Thymus (tissue), 11 donors: ENCODE measurements around the gene RANGAP1. TPM values are rescaled to one million over a fixed set of nuclear protein-coding genes. Genes with fewer than 3 reads are reported as not detected.
A peak's percentile ranks its signal among the peaks of the same experiment; 100 is the strongest.
"Not testable (repeated sequence)": the region's sequence is repeated elsewhere in the genome, so short reads cannot be mapped to it uniquely, and the experiment has no call there.

Experiments
- DNase-seq, 9 donors: peaks; one replicate each; pipeline ENCODE4 v3.0.0-alpha.2; 2013; ENCODE audit warnings: low spot score in 9 of 9, low read depth in 6 of 9, missing footprints in 1 of 9
- H3K27ac ChIP-seq, 2 donors: one replicate each; pipeline ENCODE4 v1.5.1; 2013; ENCODE audit warnings: control low read depth in 1 of 2, low read depth in 1 of 2, low read length in 1 of 2, mild to moderate bottlenecking in 1 of 2, moderate library complexity in 1 of 2
- H3K27me3 ChIP-seq, 2 donors: one replicate each; pipeline ENCODE4 v1.5.1; 2013; ENCODE audit warnings: low read length in 1 of 2; ENCODE audit not compliant: control insufficient read depth in 2 of 2, insufficient read depth in 1 of 2
- H3K36me3 ChIP-seq, 2 donors: one replicate each; pipeline ENCODE4 v1.5.1; 2013; ENCODE audit warnings: low read length in 1 of 2, mild to moderate bottlenecking in 1 of 2, moderate library complexity in 1 of 2; ENCODE audit not compliant: control insufficient read depth in 2 of 2, insufficient read depth in 2 of 2
- H3K4me1 ChIP-seq, 2 donors: one replicate each; pipeline ENCODE4 v1.5.1; 2013; ENCODE audit warnings: low read length in 2 of 2; ENCODE audit not compliant: control insufficient read depth in 2 of 2, insufficient read depth in 2 of 2
- H3K4me3 ChIP-seq, 2 donors: one replicate each; pipeline ENCODE4 v1.5.1; 2013; ENCODE audit warnings: low read length in 2 of 2, control low read depth in 1 of 2, mild to moderate bottlenecking in 1 of 2
- H3K9me3 ChIP-seq, 2 donors: one replicate each; pipeline ENCODE4 v1.5.1; 2013; ENCODE audit warnings: low read length in 1 of 2, mild to moderate bottlenecking in 1 of 2; ENCODE audit not compliant: control insufficient read depth in 2 of 2, insufficient read depth in 1 of 2
- WGBS: extraction: QIAGEN DNeasy Blood & Tissue Kit; methylation state at CpG from one replicate; pipeline ENCODE4 v1.1.7; 2013; 5-methylcytosine and 5-hydroxymethylcytosine counted together
- polyA plus RNA-seq: library from polyadenylated mRNA; stranded (reverse); fragments of 200-250 nt; gene quantifications from one replicate; pipeline ENCODE4 v1.2.3, GENCODE V29; 2013
- total RNA-seq: library from RNA; stranded (reverse); fragments of 120-200 nt; gene quantifications from one replicate; pipeline ENCODE4 v1.2.4, GENCODE V29; 2013
- donor health status: healthy.

Gene RANGAP1
- total and polyA plus RNA-seq, 2 donors = 40.6 to 63.6 TPM

DNA sequence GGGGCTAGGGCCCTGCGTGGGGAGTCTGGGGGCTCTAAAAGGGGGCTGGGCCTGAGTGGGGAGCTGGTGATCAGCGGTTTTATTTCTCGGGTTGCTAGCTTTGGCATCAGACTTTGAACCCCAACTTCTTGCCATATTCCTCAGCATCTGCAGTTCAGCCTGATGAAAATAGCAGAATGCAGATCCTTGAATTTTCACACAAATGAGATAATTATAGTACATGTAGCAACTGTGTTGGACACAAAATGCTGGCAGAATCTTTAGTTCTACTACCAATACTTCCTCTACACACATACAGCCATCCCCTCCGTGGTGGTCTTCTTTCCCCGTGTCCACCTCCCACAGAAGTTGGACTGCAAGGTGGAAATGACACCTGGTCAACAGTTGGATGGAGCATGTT, 16.8 kb upstream of the RANGAP1 start:
- H3K9me3 ChIP-seq = no peaks in the 10 kb centered on the region
- no peaks in the 10 kb centered on the region for H3K27me3 ChIP-seq
- DNase-seq = peak in 1 of 9 donors; percentile 33
- peak overlapping the region; percentile 18 to 59 for H3K27ac ChIP-seq
- peak overlapping the region; percentile 94 to 97 for H3K4me3 ChIP-seq
- WGBS = 16% methylated on average over 5 of the region's 5 CpGs
- H3K4me1 ChIP-seq = peaks cover 12 to 17% of the 10 kb centered on the region in 2 donors
- H3K36me3 ChIP-seq = peaks cover 8 to 11% of the 10 kb centered on the region in 2 donors

- peak overlapping the region; percentile 66 to 85 for H3K27ac ChIP-seq
- peaks cover 2 to 4% of the 10 kb centered on the region in 2 donors for H3K36me3 ChIP-seq
- H3K4me1 ChIP-seq = peaks cover 12 to 17% of the 10 kb centered on the region in 2 donors
- 1% methylated on average over 60 of the region's 60 CpGs for WGBS
- DNase-seq = peak in 2 of 9 donors; percentile 13 to 32
- peak overlapping the region; percentile 94 to 97 for H3K4me3 ChIP-seq
- H3K27me3 ChIP-seq = no peaks in the 10 kb centered on the region
- H3K9me3 ChIP-seq = no peaks in the 10 kb centered on the region
Observed at GRCh38 chr22:41302021-41302767, 16.2 kb upstream of the RANGAP1 start.

DNA sequence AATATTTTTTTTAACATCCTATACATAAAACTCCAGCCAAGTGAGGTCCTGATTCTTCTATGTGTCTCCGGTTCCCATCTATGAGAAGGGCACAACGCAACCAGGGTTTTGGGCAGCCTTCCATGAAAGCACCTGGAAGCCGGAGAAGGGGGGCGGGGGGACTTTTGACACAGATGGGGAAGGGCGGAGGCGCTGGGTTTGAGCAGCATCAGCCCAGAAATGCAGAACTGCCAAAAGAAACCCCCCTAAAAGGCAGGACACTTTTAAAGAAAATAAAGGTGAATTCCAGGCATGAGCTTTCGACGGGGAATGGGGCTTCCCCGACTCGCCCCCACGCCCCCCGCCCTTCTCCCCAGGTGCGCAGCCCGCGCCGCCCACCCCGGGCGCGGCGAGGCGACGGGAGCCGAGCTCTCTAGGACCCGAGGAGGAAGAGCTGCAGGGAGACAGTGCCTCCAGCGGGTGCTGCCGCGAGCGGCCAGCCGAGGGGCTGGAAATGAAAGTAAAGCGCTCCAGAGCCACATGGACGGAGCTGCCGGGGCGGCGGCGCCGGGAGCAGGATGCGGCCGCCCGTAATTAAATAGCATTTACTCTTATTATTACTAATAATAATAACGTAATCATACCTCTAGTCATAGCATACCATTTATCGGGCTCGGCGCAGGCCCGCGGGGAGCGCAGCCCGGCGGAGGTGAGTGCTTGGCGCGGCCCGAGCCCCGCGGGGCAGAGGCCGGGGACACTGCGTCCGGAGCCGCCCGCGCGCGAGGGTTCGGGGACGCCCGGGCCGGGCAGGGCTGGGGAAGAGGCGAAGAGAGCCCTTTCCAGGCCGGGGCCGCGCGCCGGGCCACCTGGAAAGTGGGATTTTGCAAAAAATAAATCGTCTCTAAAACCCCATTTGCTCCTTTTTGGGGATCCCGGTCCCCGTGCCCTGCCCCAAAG, 15.4 kb upstream of the RANGAP1 start, which contains the start of gene ZC3H7B:
Gene ZC3H7B (plus strand): TSS at position 441 of the 936 bp plus-strand sequence. CDS start 19,136 bp downstream, outside the sequence.
- H3K4me1 ChIP-seq = peaks cover 12 to 17% of the 10 kb centered on the region in 2 donors
- H3K27me3 ChIP-seq = no peaks in the 10 kb centered on the region
- peak in 7 of 9 donors; percentile 45 to 90 (median 78) for DNase-seq
- peak within 1 kb of the TSS; percentile 94 to 97 for H3K4me3 ChIP-seq
- H3K27ac ChIP-seq = peak within 1 kb of the TSS; percentile 66 to 85
- no peaks in the 10 kb centered on the region for H3K9me3 ChIP-seq
- H3K36me3 ChIP-seq = peaks cover 0 to 4% of the 10 kb centered on the region in 2 donors
- under 1% methylated on average over 74 of the region's 74 CpGs for WGBS

GRCh38 chr22:41300661-41301060, 14.7 kb upstream of the RANGAP1 start:
- Histone ChIP-seq H3K27me3 (no peaks in the 10 kb centered on the region), H3K4me1 (peaks cover 12 to 17% of the 10 kb centered on the region in 2 donors), H3K9me3 (no peaks in the 10 kb centered on the region), H3K36me3 (peaks cover 0 to 4% of the 10 kb centered on the region in 2 donors), H3K27ac (peak overlapping the region; percentile 34 to 42), H3K4me3 (peak overlapping the region in 1 of 2 donors; percentile 97)
- WGBS = 66% methylated on average over 7 of the region's 7 CpGs
- DNase-seq = no peak

DNA sequence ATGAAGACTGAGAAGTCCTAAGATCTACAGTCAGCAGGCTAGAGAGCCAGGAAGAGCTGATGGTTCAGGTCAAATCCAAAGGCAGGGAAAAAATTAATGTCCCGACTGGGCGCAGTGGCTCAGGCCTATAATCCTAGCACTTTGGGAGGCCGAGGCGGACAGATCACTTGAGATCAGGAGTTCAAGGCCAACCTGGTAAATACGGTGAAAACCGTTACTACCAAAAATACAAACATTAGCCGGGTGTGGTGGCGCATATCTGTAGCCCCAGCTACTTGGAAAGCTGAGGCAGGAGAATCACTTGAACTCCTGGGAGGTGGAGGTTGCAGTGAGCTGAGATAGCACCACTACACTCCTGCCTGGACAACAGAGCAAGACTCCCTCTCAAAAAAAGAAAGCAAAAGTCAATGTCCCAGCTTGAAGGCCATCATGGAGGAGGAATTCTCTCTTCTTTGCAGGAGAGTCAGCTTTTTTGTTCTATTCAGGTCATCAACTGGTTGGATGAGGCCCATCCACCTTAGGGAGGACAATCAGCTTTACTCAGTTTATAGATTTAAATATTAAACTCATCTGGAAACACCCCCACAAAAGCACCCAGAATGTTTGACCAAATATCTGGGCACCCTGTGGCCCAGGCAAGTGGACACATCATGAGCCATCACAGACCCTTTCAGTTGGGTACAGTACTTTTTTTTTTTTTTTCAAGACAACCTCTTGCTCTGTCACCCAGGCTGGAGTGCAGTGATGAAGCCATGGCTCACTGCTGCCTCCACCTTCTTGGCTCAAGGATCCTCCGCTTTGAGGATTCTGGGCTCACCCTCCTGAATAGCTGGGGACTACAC, 11.1 kb upstream of the RANGAP1 start:
- H3K4me1 ChIP-seq = peaks cover 4 to 5% of the 10 kb centered on the region in 2 donors
- no peak for DNase-seq
- H3K27me3 ChIP-seq = no peaks in the 10 kb centered on the region
- H3K36me3 ChIP-seq = no peaks in the 10 kb centered on the region
- H3K27ac ChIP-seq = no peak overlapping the region
- no peak overlapping the region for H3K4me3 ChIP-seq
- 91% methylated on average over 9 of the region's 9 CpGs for WGBS
- no peaks in the 10 kb centered on the region for H3K9me3 ChIP-seq

DNA sequence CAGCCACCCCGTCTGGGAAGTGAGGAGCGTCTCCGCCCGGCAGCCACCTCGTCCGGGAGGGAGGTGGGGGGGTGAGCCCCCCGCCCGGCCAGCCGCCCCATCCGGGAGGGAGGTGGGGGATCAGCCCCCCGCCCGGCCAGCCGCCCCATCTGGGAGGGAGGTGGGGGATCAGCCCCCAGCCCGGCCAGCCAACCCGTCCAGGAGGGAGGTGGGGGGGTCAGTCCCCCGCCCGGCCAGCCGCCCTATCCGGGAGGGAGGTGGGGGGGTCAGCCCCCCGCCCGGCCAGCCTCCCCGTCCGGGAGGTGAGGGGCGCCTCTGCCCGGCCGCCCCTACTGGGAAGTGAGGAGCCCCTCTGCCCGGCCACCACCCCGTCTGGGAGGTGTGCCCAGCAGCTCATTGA, 8.8 kb upstream of the RANGAP1 start:
- DNase-seq, H3K9me3 ChIP-seq, H3K36me3 ChIP-seq, H3K27me3 ChIP-seq, H3K4me3 ChIP-seq, H3K4me1 ChIP-seq, H3K27ac ChIP-seq: not testable (repeated sequence)
- WGBS = 95% methylated on average over 16 of the region's 28 CpGs

DNA sequence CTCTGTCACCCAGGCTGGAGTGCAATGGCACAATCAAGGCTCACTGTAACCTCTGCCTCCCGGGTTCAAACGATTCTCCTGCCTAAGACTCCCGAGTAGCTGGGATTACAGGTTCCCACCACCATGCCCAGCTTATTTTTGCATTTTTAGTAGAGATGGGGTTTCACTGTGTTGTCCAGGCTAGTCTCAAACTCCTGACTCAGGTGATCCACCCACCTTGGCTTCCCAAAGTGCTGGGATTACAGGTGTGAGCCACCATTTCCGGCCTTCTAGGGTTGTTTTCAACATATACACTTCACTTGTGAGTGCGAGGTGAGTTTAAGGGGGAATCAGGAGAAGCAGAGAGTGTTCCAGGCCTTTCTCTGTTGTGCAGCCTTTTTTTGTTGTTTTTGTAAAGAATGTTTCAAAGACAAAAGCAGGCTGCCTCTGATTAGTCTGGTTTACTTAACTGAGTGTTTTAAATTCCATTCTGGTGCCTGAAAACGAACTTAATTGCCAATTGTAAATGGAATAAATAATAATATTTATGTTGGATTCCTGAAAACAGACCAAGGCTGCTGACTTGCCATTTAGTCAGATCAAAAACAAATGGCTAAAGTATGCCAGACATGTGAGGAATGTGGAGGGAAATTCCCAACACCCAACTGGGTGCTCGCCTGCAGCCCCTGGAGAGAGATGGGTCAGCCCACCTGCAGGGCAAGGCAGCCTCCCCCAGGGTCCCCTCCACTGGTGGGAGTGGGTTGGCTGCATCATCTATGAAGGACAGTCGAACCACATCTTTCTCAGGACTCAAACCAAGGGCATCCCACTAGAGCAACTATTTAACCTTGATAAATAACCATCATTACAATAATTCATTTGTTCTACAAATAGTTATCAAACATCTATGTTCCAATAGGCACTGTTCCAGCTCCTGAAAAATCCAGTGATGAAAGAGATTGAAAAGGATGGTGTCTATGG, 4.6 kb upstream of the RANGAP1 start:
- Histone ChIP-seq H3K9me3 (peaks cover 0 to 3% of the 10 kb centered on the region in 2 donors), H3K27me3 (no peaks in the 10 kb centered on the region), H3K4me1 (peaks cover 0 to 12% of the 10 kb centered on the region in 2 donors), H3K4me3 (no peak overlapping the region), H3K36me3 (no peaks in the 10 kb centered on the region), H3K27ac (no peak overlapping the region)
- no peak for DNase-seq
- 95% methylated on average over 8 of the region's 8 CpGs for WGBS

DNA sequence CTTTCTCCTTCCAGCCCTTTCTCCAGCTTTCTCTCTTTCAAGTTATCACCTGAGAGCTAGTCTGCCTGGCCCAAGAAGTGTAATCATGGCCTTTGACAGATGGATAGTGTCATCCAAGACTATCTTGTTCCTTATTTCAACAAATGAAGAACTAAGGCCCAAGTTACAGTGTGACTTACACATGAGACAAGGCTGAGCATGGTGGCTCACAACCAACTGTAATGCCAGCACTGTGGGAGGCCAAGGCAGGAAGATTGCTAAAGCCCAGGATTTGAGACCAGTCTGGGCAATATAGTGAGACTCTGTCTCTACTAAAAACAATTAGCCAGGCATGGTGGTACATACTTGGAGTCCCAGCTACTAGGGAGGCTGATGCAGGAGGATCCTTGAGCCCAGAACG, 3.7 kb upstream of the RANGAP1 start:
- Histone ChIP-seq H3K4me1 (peaks cover 8 to 19% of the 10 kb centered on the region in 2 donors), H3K4me3 (no peak overlapping the region), H3K27ac (peak overlapping the region in 1 of 2 donors; percentile 2), H3K36me3 (peaks cover 1% of the 10 kb centered on the region in 2 donors), H3K9me3 (peaks cover 0 to 3% of the 10 kb centered on the region in 2 donors), H3K27me3 (no peaks in the 10 kb centered on the region)
- WGBS = 100% methylated on average over 1 of the region's 1 CpG
- no peak for DNase-seq
